Measurements from ENCODE around the gene GNA12.

GNA12 gene

GRCh38 chr7:2843711-2844152, 376 bp downstream of the GNA12 start:
- Histone ChIP-seq H3K4me1 (ENCODE audit: control insufficient read depth, low read length) (peaks cover 39% of the 10 kb centered on the region), H3K9me3 (ENCODE audit: control insufficient read depth, insufficient read depth, low read length) (no peaks in the 10 kb centered on the region), H3K79me2 (ENCODE audit: control insufficient read depth, low read length) (peaks cover 18% of the 10 kb centered on the region), H3K4me2 (ENCODE audit: low read length) (peak overlapping the region; percentile 69), H3K27me3 (ENCODE audit: control insufficient read depth, low read length) (no peaks in the 10 kb centered on the region), H3K4me3 (ENCODE audit: low read length) (peak overlapping the region; percentile 78), H3K9me2 (replicated peaks; ENCODE audit: control insufficient read depth, low read length) (no peaks in the 10 kb centered on the region), H3K27ac (ENCODE audit: low read depth, low read length) (no peak overlapping the region), H4K20me1 (ENCODE audit: control insufficient read depth, insufficient read depth, low read depth, low read length) (peaks cover 10% of the 10 kb centered on the region; the same call in 1 of the 2 replicates), H3F3A (ENCODE audit: control insufficient read depth, insufficient read depth) (peaks cover 5% of the 10 kb centered on the region; the same call in 1 of the 2 replicates), H3K36me3 (ENCODE audit: control insufficient read depth, low read length) (peaks cover 3% of the 10 kb centered on the region; the same call in 1 of the 2 replicates)
- no peak for TF ChIP-seq EZH2phosphoT487 (IDR thresholded peaks at IDR 0.05; ENCODE audit: borderline replicate concordance, low read length)
- TF ChIP-seq CTCF (IDR thresholded peaks at IDR 0.05; ENCODE audit: low read depth, low read length, poor library complexity, severe bottlenecking), result peak; percentile 6

- Histone ChIP-seq H3K9me2 (replicated peaks; ENCODE audit: control insufficient read depth, low read length) (no peaks in the 10 kb centered on the region), H3K36me3 (ENCODE audit: control insufficient read depth, low read length) (peaks cover 3% of the 10 kb centered on the region; the same call in 1 of the 2 replicates), H3K4me3 (ENCODE audit: low read length) (peak overlapping the region; percentile 78), H3K9me3 (ENCODE audit: control insufficient read depth, insufficient read depth, low read length) (no peaks in the 10 kb centered on the region), H3K79me2 (ENCODE audit: control insufficient read depth, low read length) (peaks cover 20% of the 10 kb centered on the region), H3F3A (ENCODE audit: control insufficient read depth, insufficient read depth) (peaks cover 7% of the 10 kb centered on the region; the same call in 1 of the 2 replicates), H3K27ac (ENCODE audit: low read depth, low read length) (no peak overlapping the region), H3K4me2 (ENCODE audit: low read length) (peak overlapping the region; percentile 69), H4K20me1 (ENCODE audit: control insufficient read depth, insufficient read depth, low read depth, low read length) (peaks cover 10% of the 10 kb centered on the region; the same call in 1 of the 2 replicates), H3K4me1 (ENCODE audit: control insufficient read depth, low read length) (peaks cover 44% of the 10 kb centered on the region), H3K27me3 (ENCODE audit: control insufficient read depth, low read length) (no peaks in the 10 kb centered on the region)
- TF ChIP-seq EZH2phosphoT487 (IDR thresholded peaks at IDR 0.05; ENCODE audit: borderline replicate concordance, low read length), result no peak
- peak; percentile 37 for TF ChIP-seq CTCF (IDR thresholded peaks at IDR 0.05; ENCODE audit: low read depth, low read length, poor library complexity, severe bottlenecking)
Measured at GRCh38 chr7:2843191-2843685, 870 bp downstream of the GNA12 start.

GRCh38 chr7:2841907-2842306, 2.2 kb downstream of the GNA12 start:
- Histone ChIP-seq H3K4me3 (ENCODE audit: low read length) (no peak overlapping the region), H3K9me2 (replicated peaks; ENCODE audit: control insufficient read depth, low read length) (no peaks in the 10 kb centered on the region), H3K27me3 (ENCODE audit: control insufficient read depth, low read length) (no peaks in the 10 kb centered on the region), H3K79me2 (ENCODE audit: control insufficient read depth, low read length) (peaks cover 33% of the 10 kb centered on the region), H3K4me2 (ENCODE audit: low read length) (no peak overlapping the region), H3K36me3 (ENCODE audit: control insufficient read depth, low read length) (peaks cover 3% of the 10 kb centered on the region; the same call in 1 of the 2 replicates), H3K9me3 (ENCODE audit: control insufficient read depth, insufficient read depth, low read length) (no peaks in the 10 kb centered on the region), H3F3A (ENCODE audit: control insufficient read depth, insufficient read depth) (peaks cover 7% of the 10 kb centered on the region; the same call in 1 of the 2 replicates), H3K4me1 (ENCODE audit: control insufficient read depth, low read length) (peaks cover 56% of the 10 kb centered on the region), H3K27ac (ENCODE audit: low read depth, low read length) (no peak overlapping the region), H4K20me1 (ENCODE audit: control insufficient read depth, insufficient read depth, low read depth, low read length) (peaks cover 10% of the 10 kb centered on the region; the same call in 1 of the 2 replicates)
- TF ChIP-seq CTCF (IDR thresholded peaks at IDR 0.05; ENCODE audit: low read depth, low read length, poor library complexity, severe bottlenecking) (no peak), EZH2phosphoT487 (IDR thresholded peaks at IDR 0.05; ENCODE audit: borderline replicate concordance, low read length) (no peak)
